ENCODE measurements around the gene ITIH3. TPM values are rescaled to one million over a fixed set of nuclear protein-coding genes. Genes with fewer than 3 reads are reported as not detected.

The ITIH3 gene
- polyA plus RNA-seq, 1 donor from 2014 or later, result not detected

DNA sequence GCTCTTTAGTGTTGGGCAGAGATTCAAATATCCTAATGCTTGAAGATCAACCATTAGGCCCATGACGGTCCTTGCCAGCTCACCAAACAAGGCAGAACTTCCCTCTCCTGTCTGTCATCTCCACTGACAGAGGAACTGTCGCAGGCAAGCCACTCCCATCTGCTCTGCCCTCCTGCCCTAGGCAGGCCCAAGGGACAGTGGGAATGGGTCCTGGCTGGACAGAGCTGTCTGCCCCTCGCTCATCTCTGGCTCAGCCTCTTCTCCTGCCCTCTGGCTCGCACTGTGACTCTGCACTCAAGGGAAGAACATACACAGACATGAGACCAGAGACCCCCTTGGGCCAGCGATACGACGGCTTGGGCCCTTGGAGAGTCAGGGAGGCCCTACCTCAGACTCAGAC is 47.8 kb downstream of the ITIH3 start (continued):
- TF ChIP-seq SMC3 (conservative IDR thresholded peaks at IDR 0.05; ENCODE audit: poor library complexity), result no peak

GRCh38 chr3:52843108-52843865 is 48.7 kb downstream of the ITIH3 start:
- no peaks in the 10 kb centered on the region for H3K36me3 ChIP-seq (ENCODE audit: insufficient read depth, low read length)
- H3K4me3 ChIP-seq (ENCODE audit: low read length), result no peak overlapping the region
- H3K9ac ChIP-seq (ENCODE audit: low read length), result no peak overlapping the region
- H3K27me3 ChIP-seq (ENCODE audit: insufficient read depth, low read depth, low read length), result no peaks in the 10 kb centered on the region
- no peak overlapping the region for H3K27ac ChIP-seq (ENCODE audit: low read length)
- no peaks in the 10 kb centered on the region for H3K9me2 ChIP-seq (ENCODE audit: insufficient read depth, low read length)
- no peaks in the 10 kb centered on the region for H3K9me3 ChIP-seq (ENCODE audit: low read length)
- no peaks in the 10 kb centered on the region for H3K79me2 ChIP-seq (replicated peaks; ENCODE audit: insufficient read depth, low read length)
- H2AFZ ChIP-seq (ENCODE audit: low read depth, low read length), result no peak overlapping the region
- no peak overlapping the region for H3K4me2 ChIP-seq (ENCODE audit: low read length)
- no peaks in the 10 kb centered on the region for H4K20me1 ChIP-seq (ENCODE audit: insufficient read depth)
- TF ChIP-seq EZH2 (IDR thresholded peaks at IDR 0.05; ENCODE audit: borderline replicate concordance, insufficient read depth, low read length, poor library complexity, severe bottlenecking) (no peak), MXI1 (conservative IDR thresholded peaks at IDR 0.05; ENCODE audit: poor library complexity, severe bottlenecking) (no peak), CTCF (IDR thresholded peaks at IDR 0.05; ENCODE audit: poor library complexity, severe bottlenecking) (no peak), REST (IDR thresholded peaks at IDR 0.05; ENCODE audit: borderline replicate concordance) (no peak), TAF1 (IDR thresholded peaks at IDR 0.05; ENCODE audit: low read depth) (no peak), RAD21 (conservative IDR thresholded peaks at IDR 0.05) (no peak), EP300 (conservative IDR thresholded peaks at IDR 0.05; ENCODE audit: poor library complexity, severe bottlenecking) (no peak), POLR2AphosphoS5 (IDR thresholded peaks at IDR 0.05) (no peak), SMC3 (conservative IDR thresholded peaks at IDR 0.05; ENCODE audit: poor library complexity) (no peak)
- H3F3A ChIP-seq (ENCODE audit: insufficient read depth, low read length, poor library complexity, severe bottlenecking), result no peaks in the 10 kb centered on the region

GRCh38 chr3:52843881-52844280 is 49.3 kb downstream of the ITIH3 start:
- H3K9me3 ChIP-seq (ENCODE audit: low read length), result no peaks in the 10 kb centered on the region
- H3K4me3 ChIP-seq (ENCODE audit: low read length), result no peak overlapping the region
- no peaks in the 10 kb centered on the region for H3F3A ChIP-seq (ENCODE audit: insufficient read depth, low read length, poor library complexity, severe bottlenecking)
- no peaks in the 10 kb centered on the region for H3K79me2 ChIP-seq (replicated peaks; ENCODE audit: insufficient read depth, low read length)
- H3K9ac ChIP-seq (ENCODE audit: low read length), result no peak overlapping the region
- no peak overlapping the region for H3K27ac ChIP-seq (ENCODE audit: low read length)
- no peak overlapping the region for H3K4me2 ChIP-seq (ENCODE audit: low read length)
- H3K27me3 ChIP-seq (ENCODE audit: insufficient read depth, low read depth, low read length), result no peaks in the 10 kb centered on the region
- TF ChIP-seq POLR2AphosphoS5 (IDR thresholded peaks at IDR 0.05) (no peak), CTCF (IDR thresholded peaks at IDR 0.05; ENCODE audit: poor library complexity, severe bottlenecking) (no peak), EP300 (conservative IDR thresholded peaks at IDR 0.05; ENCODE audit: poor library complexity, severe bottlenecking) (no peak), EZH2 (IDR thresholded peaks at IDR 0.05; ENCODE audit: borderline replicate concordance, insufficient read depth, low read length, poor library complexity, severe bottlenecking) (no peak), SMC3 (conservative IDR thresholded peaks at IDR 0.05; ENCODE audit: poor library complexity) (no peak), RAD21 (conservative IDR thresholded peaks at IDR 0.05) (no peak), MXI1 (conservative IDR thresholded peaks at IDR 0.05; ENCODE audit: poor library complexity, severe bottlenecking) (no peak), TAF1 (IDR thresholded peaks at IDR 0.05; ENCODE audit: low read depth) (no peak), REST (IDR thresholded peaks at IDR 0.05; ENCODE audit: borderline replicate concordance) (no peak)
- no peaks in the 10 kb centered on the region for H4K20me1 ChIP-seq (ENCODE audit: insufficient read depth)
- no peak overlapping the region for H2AFZ ChIP-seq (ENCODE audit: low read depth, low read length)
- H3K36me3 ChIP-seq (ENCODE audit: insufficient read depth, low read length), result no peaks in the 10 kb centered on the region
- no peaks in the 10 kb centered on the region for H3K9me2 ChIP-seq (ENCODE audit: insufficient read depth, low read length)

Data from neural cell (in vitro differentiated cells).